Measurements from ENCODE around the gene CXCL12. TPM values are rescaled to one million over a fixed set of nuclear protein-coding genes. Genes with fewer than 3 reads are reported as not detected.

The CXCL12 gene
- total and polyA plus RNA-seq, 4 donors = 23.8 to 66.3 (median 41.8) TPM

DNA sequence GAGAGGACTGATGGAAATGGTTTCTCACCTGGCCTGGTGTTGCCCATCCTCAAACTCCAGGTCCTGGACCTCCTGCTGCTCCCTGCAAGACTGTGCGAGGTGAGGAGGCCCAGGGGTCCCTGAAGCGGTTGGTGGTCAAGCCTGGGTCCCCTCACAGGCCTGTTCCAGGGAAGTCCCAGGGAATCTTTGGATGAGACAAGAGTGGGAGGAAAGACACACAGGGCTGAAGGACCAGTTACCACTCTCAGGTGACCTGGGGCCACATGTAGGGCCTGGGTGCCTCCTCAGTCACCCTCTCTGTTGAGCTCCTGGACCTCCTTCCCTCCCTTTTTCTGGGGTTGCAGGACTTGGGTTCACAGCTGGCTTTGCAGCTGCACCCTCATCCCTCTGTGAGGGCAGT, 42.6 kb upstream of the CXCL12 start (continued):
- TF ChIP-seq, protein P1, sequence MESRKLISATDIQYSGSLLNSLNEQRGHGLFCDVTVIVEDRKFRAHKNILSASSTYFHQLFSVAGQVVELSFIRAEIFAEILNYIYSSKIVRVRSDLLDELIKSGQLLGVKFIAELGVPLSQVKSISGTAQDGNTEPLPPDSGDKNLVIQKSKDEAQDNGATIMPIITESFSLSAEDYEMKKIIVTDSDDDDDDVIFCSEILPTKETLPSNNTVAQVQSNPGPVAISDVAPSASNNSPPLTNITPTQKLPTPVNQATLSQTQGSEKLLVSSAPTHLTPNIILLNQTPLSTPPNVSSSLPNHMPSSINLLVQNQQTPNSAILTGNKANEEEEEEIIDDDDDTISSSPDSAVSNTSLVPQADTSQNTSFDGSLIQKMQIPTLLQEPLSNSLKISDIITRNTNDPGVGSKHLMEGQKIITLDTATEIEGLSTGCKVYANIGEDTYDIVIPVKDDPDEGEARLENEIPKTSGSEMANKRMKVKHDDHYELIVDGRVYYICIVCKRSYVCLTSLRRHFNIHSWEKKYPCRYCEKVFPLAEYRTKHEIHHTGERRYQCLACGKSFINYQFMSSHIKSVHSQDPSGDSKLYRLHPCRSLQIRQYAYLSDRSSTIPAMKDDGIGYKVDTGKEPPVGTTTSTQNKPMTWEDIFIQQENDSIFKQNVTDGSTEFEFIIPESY (IDR thresholded peaks at IDR 0.05) = no peak
- no peak for TF ChIP-seq SP1 (IDR thresholded peaks at IDR 0.05)

DNA sequence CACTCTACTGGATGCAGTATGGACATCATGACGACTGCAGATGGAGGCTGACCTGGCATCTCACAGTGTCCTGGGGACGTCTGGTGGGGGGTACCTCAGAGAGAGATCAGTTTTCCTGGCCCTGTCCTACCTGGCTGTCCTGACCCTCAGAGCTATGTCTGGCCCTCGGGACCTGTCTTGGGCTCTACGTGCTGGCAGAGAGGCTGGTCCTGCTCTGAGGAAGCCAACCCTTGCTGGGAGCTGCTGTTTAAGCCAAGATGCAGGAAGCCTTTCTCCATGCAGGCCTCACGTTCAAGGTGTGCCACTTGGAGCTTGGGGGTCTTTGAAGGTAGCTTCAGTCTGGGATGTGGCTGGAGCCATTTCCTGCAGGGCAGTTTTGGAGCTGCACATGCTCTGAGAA, 42.1 kb upstream of the CXCL12 start:
- H3K4me1 ChIP-seq (ENCODE audit: control insufficient read depth in 4 of 4, insufficient read depth in 4 of 4, low read length in 3 of 4) = no peaks in the 10 kb centered on the region
- no peak for TF ChIP-seq HNF4G (IDR thresholded peaks at IDR 0.05)
- TF ChIP-seq FOXA2 (IDR thresholded peaks at IDR 0.05) = no peak

DNA sequence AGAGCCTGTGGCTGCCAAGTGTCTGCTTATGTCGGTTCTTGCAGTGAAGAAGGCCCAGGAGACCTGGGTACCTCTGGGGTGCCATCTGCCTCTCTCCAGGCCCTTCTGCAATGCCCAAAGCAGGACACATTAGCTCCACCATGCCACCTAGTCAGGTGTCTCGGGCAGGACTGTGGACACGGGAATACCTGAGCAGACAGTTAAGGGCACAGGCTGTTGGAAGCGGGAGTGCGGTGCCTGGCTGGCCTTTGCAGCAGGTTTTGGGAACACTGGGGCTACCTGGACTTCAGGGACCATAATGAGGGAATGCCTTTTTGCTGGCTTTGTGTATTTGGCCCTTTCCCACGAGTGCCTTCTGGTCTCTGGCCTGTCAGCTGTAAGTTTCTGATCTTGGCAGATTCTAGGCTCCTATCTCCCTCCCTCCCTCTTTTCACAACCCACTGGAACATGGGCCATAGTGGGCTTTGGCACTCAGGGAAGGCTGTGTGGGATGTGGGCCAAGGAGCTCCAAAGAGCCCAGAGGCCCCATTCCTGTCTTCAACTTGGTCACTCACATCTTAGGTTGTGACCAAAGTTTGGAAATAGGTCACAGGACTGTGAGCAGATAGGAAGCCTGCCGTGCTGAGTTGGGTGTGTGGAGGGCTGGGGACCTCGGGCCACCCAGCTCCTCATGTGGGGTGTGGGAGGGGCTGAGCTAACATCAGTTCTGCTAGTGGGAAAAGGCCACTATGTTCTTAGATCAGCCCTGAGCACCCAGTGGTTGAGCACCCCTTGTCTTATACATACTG, 41.5 kb upstream of the CXCL12 start:
- H3K36me3 ChIP-seq (ENCODE audit: control insufficient read depth in 4 of 4, insufficient read depth in 3 of 4, low read depth in 1 of 4, low read length in 3 of 4) = no peaks in the 10 kb centered on the region
- no peak for DNase-seq (ENCODE audit: low spot score)
- 75% methylated on average over 8 of the region's 8 CpGs for WGBS
- no peak overlapping the region for H3K27ac ChIP-seq (ENCODE audit: low read depth in 1 of 2, low read length in 2 of 2)
- H3K27me3 ChIP-seq (ENCODE audit: control insufficient read depth in 4 of 4, insufficient read depth in 4 of 4, low read length in 3 of 4) = no peaks in the 10 kb centered on the region
- H3K9ac ChIP-seq (ENCODE audit: low read depth in 1 of 2, low read length in 2 of 2) = no peak overlapping the region
- no peaks in the 10 kb centered on the region for H3K4me1 ChIP-seq (ENCODE audit: control insufficient read depth in 4 of 4, insufficient read depth in 4 of 4, low read length in 3 of 4)
- H3K9me3 ChIP-seq (ENCODE audit: control insufficient read depth in 4 of 4, low read length in 3 of 4) = no peaks in the 10 kb centered on the region
- TF ChIP-seq RXRA (IDR thresholded peaks at IDR 0.05) (no peak), HNF4A (conservative IDR thresholded peaks at IDR 0.05) (no peak), GABPA (IDR thresholded peaks at IDR 0.05 in 1 of 2, conservative IDR thresholded peaks at IDR 0.05 in 1 of 2) (no peak), YY1 (IDR thresholded peaks at IDR 0.05) (no peak), JUND (IDR thresholded peaks at IDR 0.05) (no peak), NR2F2 (IDR thresholded peaks at IDR 0.05) (no peak), RAD21 (IDR thresholded peaks at IDR 0.05) (no peak), FOXA1 (IDR thresholded peaks at IDR 0.05) (no peak)
- TF ChIP-seq, protein P1 (IDR thresholded peaks at IDR 0.05) = no peak
- TF ChIP-seq, protein P2, sequence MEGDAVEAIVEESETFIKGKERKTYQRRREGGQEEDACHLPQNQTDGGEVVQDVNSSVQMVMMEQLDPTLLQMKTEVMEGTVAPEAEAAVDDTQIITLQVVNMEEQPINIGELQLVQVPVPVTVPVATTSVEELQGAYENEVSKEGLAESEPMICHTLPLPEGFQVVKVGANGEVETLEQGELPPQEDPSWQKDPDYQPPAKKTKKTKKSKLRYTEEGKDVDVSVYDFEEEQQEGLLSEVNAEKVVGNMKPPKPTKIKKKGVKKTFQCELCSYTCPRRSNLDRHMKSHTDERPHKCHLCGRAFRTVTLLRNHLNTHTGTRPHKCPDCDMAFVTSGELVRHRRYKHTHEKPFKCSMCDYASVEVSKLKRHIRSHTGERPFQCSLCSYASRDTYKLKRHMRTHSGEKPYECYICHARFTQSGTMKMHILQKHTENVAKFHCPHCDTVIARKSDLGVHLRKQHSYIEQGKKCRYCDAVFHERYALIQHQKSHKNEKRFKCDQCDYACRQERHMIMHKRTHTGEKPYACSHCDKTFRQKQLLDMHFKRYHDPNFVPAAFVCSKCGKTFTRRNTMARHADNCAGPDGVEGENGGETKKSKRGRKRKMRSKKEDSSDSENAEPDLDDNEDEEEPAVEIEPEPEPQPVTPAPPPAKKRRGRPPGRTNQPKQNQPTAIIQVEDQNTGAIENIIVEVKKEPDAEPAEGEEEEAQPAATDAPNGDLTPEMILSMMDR (IDR thresholded peaks at IDR 0.05; ENCODE audit: low read depth, low read length, missing input control) = no peak
- TF ChIP-seq, protein P3, sequence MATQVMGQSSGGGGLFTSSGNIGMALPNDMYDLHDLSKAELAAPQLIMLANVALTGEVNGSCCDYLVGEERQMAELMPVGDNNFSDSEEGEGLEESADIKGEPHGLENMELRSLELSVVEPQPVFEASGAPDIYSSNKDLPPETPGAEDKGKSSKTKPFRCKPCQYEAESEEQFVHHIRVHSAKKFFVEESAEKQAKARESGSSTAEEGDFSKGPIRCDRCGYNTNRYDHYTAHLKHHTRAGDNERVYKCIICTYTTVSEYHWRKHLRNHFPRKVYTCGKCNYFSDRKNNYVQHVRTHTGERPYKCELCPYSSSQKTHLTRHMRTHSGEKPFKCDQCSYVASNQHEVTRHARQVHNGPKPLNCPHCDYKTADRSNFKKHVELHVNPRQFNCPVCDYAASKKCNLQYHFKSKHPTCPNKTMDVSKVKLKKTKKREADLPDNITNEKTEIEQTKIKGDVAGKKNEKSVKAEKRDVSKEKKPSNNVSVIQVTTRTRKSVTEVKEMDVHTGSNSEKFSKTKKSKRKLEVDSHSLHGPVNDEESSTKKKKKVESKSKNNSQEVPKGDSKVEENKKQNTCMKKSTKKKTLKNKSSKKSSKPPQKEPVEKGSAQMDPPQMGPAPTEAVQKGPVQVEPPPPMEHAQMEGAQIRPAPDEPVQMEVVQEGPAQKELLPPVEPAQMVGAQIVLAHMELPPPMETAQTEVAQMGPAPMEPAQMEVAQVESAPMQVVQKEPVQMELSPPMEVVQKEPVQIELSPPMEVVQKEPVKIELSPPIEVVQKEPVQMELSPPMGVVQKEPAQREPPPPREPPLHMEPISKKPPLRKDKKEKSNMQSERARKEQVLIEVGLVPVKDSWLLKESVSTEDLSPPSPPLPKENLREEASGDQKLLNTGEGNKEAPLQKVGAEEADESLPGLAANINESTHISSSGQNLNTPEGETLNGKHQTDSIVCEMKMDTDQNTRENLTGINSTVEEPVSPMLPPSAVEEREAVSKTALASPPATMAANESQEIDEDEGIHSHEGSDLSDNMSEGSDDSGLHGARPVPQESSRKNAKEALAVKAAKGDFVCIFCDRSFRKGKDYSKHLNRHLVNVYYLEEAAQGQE (IDR thresholded peaks at IDR 0.05) = no peak
- TF ChIP-seq, protein P4, sequence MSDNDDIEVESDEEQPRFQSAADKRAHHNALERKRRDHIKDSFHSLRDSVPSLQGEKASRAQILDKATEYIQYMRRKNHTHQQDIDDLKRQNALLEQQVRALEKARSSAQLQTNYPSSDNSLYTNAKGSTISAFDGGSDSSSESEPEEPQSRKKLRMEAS (IDR thresholded peaks at IDR 0.05) = no peak
- H3K4me3 ChIP-seq (ENCODE audit: low read depth in 1 of 3, low read length in 3 of 3) = no peak overlapping the region

More for the DNA sequence above, 42.1 kb upstream of the CXCL12 start:
- H3K27ac ChIP-seq (ENCODE audit: low read depth in 1 of 2, low read length in 2 of 2) = no peak overlapping the region
- H3K36me3 ChIP-seq (ENCODE audit: control insufficient read depth in 4 of 4, insufficient read depth in 3 of 4, low read depth in 1 of 4, low read length in 3 of 4) = no peaks in the 10 kb centered on the region
- no peak overlapping the region for H3K9ac ChIP-seq (ENCODE audit: low read depth in 1 of 2, low read length in 2 of 2)
- H3K9me3 ChIP-seq (ENCODE audit: control insufficient read depth in 4 of 4, low read length in 3 of 4) = no peaks in the 10 kb centered on the region
- peak; percentile 26 for DNase-seq (ENCODE audit: low spot score)
- H3K27me3 ChIP-seq (ENCODE audit: control insufficient read depth in 4 of 4, insufficient read depth in 4 of 4, low read length in 3 of 4) = no peaks in the 10 kb centered on the region
- H3K4me3 ChIP-seq (ENCODE audit: low read depth in 1 of 3, low read length in 3 of 3) = no peak overlapping the region
- 67% methylated on average over 5 of the region's 5 CpGs for WGBS
